Keratinocyte (primary cell): Measurements from ENCODE around the gene BICDL1. TPM values are rescaled to one million over a fixed set of nuclear protein-coding genes. Genes with fewer than 3 reads are reported as not detected.
"Not testable (repeated sequence)": the region's sequence is repeated elsewhere in the genome, so short reads cannot be mapped to it uniquely, and the experiment has no call there.

Experiments used
- DNase-seq: peaks from one replicate; pipeline ENCODE4 v3.0.0-alpha.2; 2011; ENCODE audit warnings: low read depth, missing footprints, low spot score
- FAIRE-seq: peaks from 2 replicates; lab custom pipeline; 2011; peaks lifted over from hg19 to GRCh38; lab: Jason Lieb, UNC
- H2AFZ ChIP-seq: 2 replicates; pipeline ENCODE4 v1.6.0; 2012; ENCODE audit warnings: low read length, control low read depth, inconsistent platforms; ENCODE audit not compliant: control insufficient read depth
- H3K27ac ChIP-seq: 2 replicates; pipeline ENCODE4 v1.5.1; 2011; ENCODE audit warnings: low read length; ENCODE audit not compliant: control insufficient read depth, insufficient read depth
- H3K27me3 ChIP-seq: 3 replicates; pipeline ENCODE4 v1.6.0; 2011; ENCODE audit warnings: low read length; ENCODE audit not compliant: control insufficient read depth, insufficient read depth; ENCODE audit errors: extremely low read depth
- H3K36me3 ChIP-seq, 2 experiments: 2 replicates in 1 of 2; 3 replicates in 1 of 2; pipeline ENCODE4 v1.5.1; 2011; ENCODE audit warnings: low read length in 2 of 2, mild to moderate bottlenecking in 1 of 2; ENCODE audit not compliant: control insufficient read depth in 2 of 2, insufficient read depth in 2 of 2; ENCODE audit errors: extremely low read depth in 1 of 2
- H3K4me1 ChIP-seq: 3 replicates; pipeline ENCODE4 v1.5.1; 2011; ENCODE audit warnings: low read length; ENCODE audit not compliant: control insufficient read depth, insufficient read depth; ENCODE audit errors: extremely low read depth
- H3K4me2 ChIP-seq: 3 replicates; pipeline ENCODE4 v1.6.0; 2011; ENCODE audit warnings: low read depth, low read length; ENCODE audit not compliant: control insufficient read depth, insufficient read depth; ENCODE audit errors: extremely low read depth
- H3K4me3 ChIP-seq, 3 experiments: fragments of 200-600 bp in 1 of 3; sonication (generic) in 1 of 3; 2 replicates in 2 of 3; 3 replicates in 1 of 3; pipeline ENCODE4 v1.5.1; 2011 to 2016; ENCODE audit warnings: low read length in 3 of 3, mild to moderate bottlenecking in 3 of 3, control low read depth in 2 of 3, inconsistent platforms in 1 of 3, low read depth in 1 of 3, mixed read lengths in 1 of 3, mixed run types in 1 of 3, moderate library complexity in 1 of 3; ENCODE audit not compliant: control insufficient read depth in 2 of 3, insufficient read depth in 2 of 3; ENCODE audit errors: extremely low read depth in 1 of 3
- H3K79me2 ChIP-seq: 2 replicates; pipeline ENCODE4 v1.6.0; 2012; ENCODE audit warnings: low read length; ENCODE audit not compliant: control insufficient read depth, insufficient read depth
- H3K9ac ChIP-seq: 3 replicates; pipeline ENCODE4 v1.6.0; 2011; ENCODE audit warnings: low read length; ENCODE audit not compliant: control insufficient read depth, insufficient read depth; ENCODE audit errors: extremely low read depth
- H3K9me1 ChIP-seq: 3 replicates; pipeline ENCODE4 v1.6.0; 2011; ENCODE audit warnings: low read length; ENCODE audit not compliant: control insufficient read depth, insufficient read depth; ENCODE audit errors: extremely low read depth
- H3K9me3 ChIP-seq: 2 replicates; pipeline ENCODE4 v1.5.1; 2012; ENCODE audit warnings: low read depth, low read length; ENCODE audit not compliant: control insufficient read depth
- H4K20me1 ChIP-seq: 3 replicates; pipeline ENCODE4 v1.6.0; 2011; ENCODE audit warnings: low read length; ENCODE audit not compliant: control insufficient read depth, insufficient read depth; ENCODE audit errors: extremely low read depth
- CTCF ChIP-seq, 3 experiments: IDR thresholded peaks in 1 of 3; conservative IDR thresholded peaks in 1 of 3; optimal IDR thresholded peaks in 1 of 3; 2 replicates in 2 of 3; 3 replicates in 1 of 3; pipeline versions ENCODE3 to v1.5.1; 2011; ENCODE audit warnings: low read length in 3 of 3, mild to moderate bottlenecking in 3 of 3, moderate library complexity in 2 of 3, control low read depth in 1 of 3, inconsistent platforms in 1 of 3; ENCODE audit not compliant: insufficient read depth in 2 of 3; ENCODE audit errors: extremely low read depth in 1 of 3
- EZH2 ChIP-seq: IDR thresholded peaks from one replicate; pipeline ENCODE4 v1.6.1; 2012; ENCODE audit warnings: inconsistent platforms, mild to moderate bottlenecking, low read length, moderate library complexity
- dilution Hi-C: fragments of 300-500 bp; cut with MboI; formaldehyde crosslinking; loops from one replicate; pipeline ENCODE4 v1.7.0; 2020; ENCODE audit warnings: low sequenced_read_pairs; ENCODE audit not compliant: extremely low pct_ligation_motif_present
- polyA plus RNA-seq, 5 experiments: library from polyadenylated mRNA; depleted of rRNA in 3 of 5; stranded (reverse) in 3 of 5; stranded (forward) in 1 of 5; unstranded in 1 of 5; fragments of >200 nt; gene quantifications; 1 replicate in 1 of 5; 2 replicates in 3 of 5; 3 replicates in 1 of 5; pipeline versions ENCODE4 v1.2.1 to v1.2.3, GENCODE V29; 2011 to 2012; ENCODE audit warnings: missing spikeins in 2 of 5, low read depth in 1 of 5, low replicate concordance in 1 of 5

BICDL1 gene
- polyA plus RNA-seq, 1 donor (not counting 4 experiments of a cell fraction or from before 2014, with no cell fraction given): 6.4 TPM

- peaks cover 5% of the 10 kb centered on the region for H3K4me1 ChIP-seq
- peaks cover 0 to 3% of the 10 kb centered on the region in 2 experiments for H3K36me3 ChIP-seq
- no peaks in the 10 kb centered on the region for H3K9me3 ChIP-seq
- no peak for DNase-seq
- no peak overlapping the region for H3K4me2 ChIP-seq
- no peak for FAIRE-seq
- dilution Hi-C loops: no loop called here
- no peaks in the 10 kb centered on the region for H4K20me1 ChIP-seq
- H3K9me1 ChIP-seq: no peaks in the 10 kb centered on the region
- H3K27me3 ChIP-seq: no peaks in the 10 kb centered on the region
- no peaks in the 10 kb centered on the region for H3K79me2 ChIP-seq
- H3K9ac ChIP-seq: no peak overlapping the region
- H3K4me3 ChIP-seq: no peak overlapping the region
- no peak overlapping the region for H3K27ac ChIP-seq
- TF ChIP-seq EZH2: no peak
- TF ChIP-seq CTCF (optimal IDR thresholded peaks at IDR 0.05 in 1 of 3, IDR thresholded peaks at IDR 0.05 in 1 of 3, conservative IDR thresholded peaks at IDR 0.05 in 1 of 3; ENCODE audit: extremely low read depth in 1 of 3, insufficient read depth in 2 of 3, low read length in 3 of 3): no peak
- no peak overlapping the region for H2AFZ ChIP-seq
Measured at GRCh38 chr12:120012067-120012621, 23.1 kb downstream of the BICDL1 start.

DNA sequence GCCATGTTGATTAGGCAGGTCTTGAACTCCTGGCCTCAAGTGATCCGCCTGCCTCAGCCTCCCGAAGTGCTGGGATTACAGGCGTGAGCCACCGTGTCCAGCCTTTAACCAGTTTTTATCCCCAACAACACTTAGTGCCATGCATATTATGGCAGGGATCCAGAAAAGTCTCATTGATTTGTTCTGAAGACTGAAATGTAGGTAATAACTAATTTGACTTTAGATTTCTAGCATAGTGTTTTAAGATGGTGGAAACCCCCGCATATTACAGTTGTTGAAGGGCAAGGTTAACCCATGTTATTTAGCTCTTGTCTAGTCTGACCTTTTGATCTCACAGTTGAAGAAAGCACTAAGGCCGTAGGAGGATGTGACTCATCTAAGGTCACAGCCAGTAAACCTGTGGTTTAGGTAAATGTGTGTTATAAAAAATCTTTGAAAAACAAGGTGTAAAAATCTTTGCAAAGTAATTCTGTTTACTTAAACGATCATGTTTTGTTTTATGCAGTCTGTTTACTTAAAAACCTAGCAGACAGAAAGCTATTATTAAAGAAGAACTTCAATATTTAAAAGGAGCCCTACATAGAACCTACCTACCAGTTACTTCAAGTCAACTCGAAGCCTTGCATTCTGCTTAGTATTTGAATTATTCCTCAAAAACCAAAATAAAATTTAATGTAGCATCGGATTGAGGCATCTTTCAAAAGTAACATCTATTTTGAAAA, 24.8 kb downstream of the BICDL1 start:
- DNase-seq (no peak), FAIRE-seq (no peak)
- Histone ChIP-seq H3K4me2 (no peak overlapping the region), H2AFZ (no peak overlapping the region), H3K9me3 (no peaks in the 10 kb centered on the region), H3K4me1 (peaks cover 5% of the 10 kb centered on the region), H4K20me1 (no peaks in the 10 kb centered on the region), H3K79me2 (no peaks in the 10 kb centered on the region), H3K9ac (no peak overlapping the region), H3K27me3 (no peaks in the 10 kb centered on the region), H3K4me3 (no peak overlapping the region), H3K36me3 (peaks cover 0 to 3% of the 10 kb centered on the region in 2 experiments), H3K27ac (no peak overlapping the region), H3K9me1 (no peaks in the 10 kb centered on the region)
- TF ChIP-seq CTCF (optimal IDR thresholded peaks at IDR 0.05 in 1 of 3, IDR thresholded peaks at IDR 0.05 in 1 of 3, conservative IDR thresholded peaks at IDR 0.05 in 1 of 3; ENCODE audit: extremely low read depth in 1 of 3, insufficient read depth in 2 of 3, low read length in 3 of 3) (no peak), EZH2 (no peak)
- dilution Hi-C loops: no loop called here

GRCh38 chr12:120014381-120014735, 25.3 kb downstream of the BICDL1 start:
- FAIRE-seq, H3K9ac ChIP-seq, H3K27ac ChIP-seq, H3K4me1 ChIP-seq, H3K27me3 ChIP-seq, H3K9me1 ChIP-seq, H3K4me3 ChIP-seq, H3K36me3 ChIP-seq, H3K4me2 ChIP-seq, H2AFZ ChIP-seq, H4K20me1 ChIP-seq, DNase-seq, H3K79me2 ChIP-seq, dilution Hi-C loops, H3K9me3 ChIP-seq: not testable (repeated sequence)
